HG03558 (cell line): ENCODE measurements around the gene SYCP2L.
"Not testable (repeated sequence)": the region's sequence is repeated elsewhere in the genome, so short reads cannot be mapped to it uniquely, and the experiment has no call there.

Experiments used
- ATAC-seq: cut with Tn5 transposase; IDR thresholded peaks from one replicate; pipeline ENCODE4 v1.9.1; 2021; ENCODE audit warnings: moderate number of reproducible peaks; ENCODE audit not compliant: unreplicated experiment; ENCODE audit errors: extremely low read depth

Gene SYCP2L

DNA sequence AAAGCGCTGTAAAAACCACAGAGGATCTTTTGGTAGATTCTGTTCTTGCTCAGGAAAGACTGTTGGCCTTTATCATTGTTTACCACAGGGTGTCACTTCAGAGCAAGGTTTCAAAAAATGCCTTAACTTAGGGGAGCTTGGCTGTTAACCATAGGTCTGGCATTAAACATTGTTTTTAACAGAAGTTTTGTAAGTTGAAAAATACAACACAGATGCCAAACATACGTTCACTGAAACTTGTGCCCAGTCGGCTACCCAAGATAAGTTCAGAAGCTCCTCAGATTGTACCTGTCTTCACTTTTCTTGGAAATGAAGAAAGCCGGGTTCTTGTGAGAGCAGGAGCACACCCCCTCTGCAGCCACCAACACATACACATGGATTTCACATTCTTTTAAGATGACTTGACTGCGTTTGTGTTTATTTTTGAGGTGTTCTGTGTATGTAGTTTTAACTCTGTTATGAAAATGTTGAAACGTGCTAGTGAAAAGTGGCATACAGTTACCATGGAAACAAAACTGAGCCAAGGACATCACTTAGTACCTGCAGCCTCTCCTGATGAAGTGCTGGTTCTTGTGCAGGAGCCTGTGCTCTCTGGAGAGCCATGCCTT lies 64.9 kb downstream of the SYCP2L start:
- no peak for ATAC-seq

DNA sequence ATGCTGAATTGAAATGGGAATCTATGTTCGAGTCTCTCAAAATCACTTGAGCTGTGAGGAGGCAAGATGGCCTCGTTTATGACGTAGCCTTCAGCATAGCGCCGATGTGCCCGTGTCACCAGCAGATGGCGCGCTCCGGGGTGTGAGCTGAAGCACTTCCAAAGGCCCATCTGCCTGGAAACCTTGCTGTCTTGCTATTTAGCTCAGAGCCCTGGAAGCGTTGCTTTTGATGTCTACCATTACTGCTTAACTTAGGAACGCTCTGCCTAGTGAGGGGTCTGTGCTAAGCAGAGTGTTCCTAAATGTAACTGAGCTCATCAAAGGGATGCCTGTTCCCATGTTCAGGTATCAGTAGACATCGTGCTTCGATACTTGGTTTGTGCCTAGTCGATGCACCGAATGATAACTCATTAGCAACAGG lies 67.7 kb downstream of the SYCP2L start:
- ATAC-seq, result no peak

DNA sequence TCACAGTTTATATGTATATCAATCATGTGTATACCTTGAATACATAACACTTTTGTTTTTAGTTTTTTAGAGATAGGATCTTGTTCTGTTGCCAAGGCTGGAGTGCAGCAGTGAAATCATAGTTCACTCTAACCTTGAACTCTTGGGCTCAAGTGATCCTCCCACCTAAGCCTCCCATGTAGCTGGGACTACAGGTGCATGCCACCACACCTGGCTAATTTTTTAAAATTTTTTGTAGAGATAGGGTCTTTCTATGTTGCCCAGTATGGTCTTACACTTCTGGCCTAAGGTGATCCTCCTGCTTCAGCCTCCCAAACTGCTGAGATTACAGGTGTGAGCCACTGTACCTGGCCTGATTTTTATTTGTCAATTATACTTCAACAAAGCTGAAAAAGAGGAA lies 69.9 kb downstream of the SYCP2L start:
- ATAC-seq, result no peak

DNA sequence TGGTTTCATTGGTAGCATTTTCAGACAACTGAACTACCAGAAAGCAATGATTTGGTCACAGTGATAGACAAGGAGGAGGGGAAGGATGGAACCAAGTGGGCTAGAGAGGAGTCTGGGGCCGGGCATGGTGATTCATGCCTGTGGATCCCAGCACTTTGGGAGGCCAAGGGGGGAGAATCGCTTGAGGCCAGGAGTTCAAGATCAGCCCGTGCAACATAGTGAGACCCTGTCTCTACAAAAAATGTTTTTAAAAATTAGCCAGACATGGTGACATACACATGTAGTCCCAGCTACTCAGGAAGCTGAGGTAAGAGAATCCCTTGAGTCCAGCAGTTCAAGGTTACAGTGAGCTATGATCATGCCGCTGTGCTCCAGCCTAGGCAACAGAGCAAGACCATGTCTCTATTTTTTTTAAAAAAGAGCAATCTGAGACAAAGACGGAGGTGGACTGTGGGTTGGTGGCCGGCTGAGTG lies 70.6 kb downstream of the SYCP2L start:
- ATAC-seq, result no peak

DNA sequence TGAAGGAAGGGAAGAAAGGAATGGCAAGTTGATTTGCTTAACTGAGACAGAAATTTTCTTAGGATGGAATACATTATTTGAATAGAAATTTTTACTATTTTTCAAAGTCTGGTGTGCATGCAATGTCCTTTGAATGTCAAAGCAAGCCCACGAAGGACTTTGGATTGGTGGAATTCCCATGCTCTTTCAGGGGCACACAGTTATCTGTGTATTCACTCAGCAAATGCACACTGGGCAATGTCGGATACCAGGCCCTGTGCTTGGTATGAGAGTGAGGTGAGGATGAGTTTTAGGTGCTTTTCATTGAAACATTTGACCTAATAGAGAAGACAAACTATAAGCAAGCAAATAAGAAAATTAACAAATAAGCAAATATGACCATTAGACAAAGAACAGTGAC lies 73.3 kb downstream of the SYCP2L start:
- no peak for ATAC-seq

DNA sequence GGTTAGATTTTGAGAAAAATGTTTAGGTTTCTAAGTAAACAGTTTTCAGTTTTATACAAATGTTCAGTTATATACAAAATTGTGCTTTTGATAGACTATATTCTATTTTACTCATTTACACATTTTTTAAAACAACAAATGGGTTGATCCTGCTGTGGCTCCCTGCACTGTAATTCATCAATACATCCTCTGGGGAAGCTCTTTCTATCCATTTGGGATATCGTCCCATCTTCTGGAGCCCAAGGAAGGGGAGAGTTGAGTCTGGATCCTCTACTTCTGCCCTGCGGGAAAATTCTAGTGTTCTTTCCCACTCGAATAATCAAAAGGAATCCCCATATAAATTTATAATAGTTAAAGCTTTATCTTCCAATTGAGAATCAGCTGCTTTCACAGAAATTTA lies 75.0 kb downstream of the SYCP2L start:
- ATAC-seq, result no peak

DNA sequence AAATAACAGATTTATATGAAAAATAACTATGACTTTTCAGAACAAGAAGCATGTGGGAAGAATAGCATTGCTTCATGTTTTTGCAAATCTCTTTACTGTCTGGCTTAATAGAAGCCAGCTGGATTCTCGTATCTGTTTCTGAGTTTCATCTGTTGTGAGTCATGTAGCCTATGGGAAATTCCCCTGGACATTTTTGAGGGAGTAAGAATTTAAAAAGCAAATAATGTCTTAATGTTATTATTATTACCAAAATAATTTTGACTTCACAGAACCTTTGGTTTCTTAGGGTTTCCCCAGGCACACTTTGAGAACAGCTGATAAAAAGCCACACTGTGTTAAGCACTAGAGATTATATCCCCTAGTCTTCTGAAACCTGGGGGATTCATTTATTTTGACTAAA lies 75.8 kb downstream of the SYCP2L start:
- no peak for ATAC-seq

DNA sequence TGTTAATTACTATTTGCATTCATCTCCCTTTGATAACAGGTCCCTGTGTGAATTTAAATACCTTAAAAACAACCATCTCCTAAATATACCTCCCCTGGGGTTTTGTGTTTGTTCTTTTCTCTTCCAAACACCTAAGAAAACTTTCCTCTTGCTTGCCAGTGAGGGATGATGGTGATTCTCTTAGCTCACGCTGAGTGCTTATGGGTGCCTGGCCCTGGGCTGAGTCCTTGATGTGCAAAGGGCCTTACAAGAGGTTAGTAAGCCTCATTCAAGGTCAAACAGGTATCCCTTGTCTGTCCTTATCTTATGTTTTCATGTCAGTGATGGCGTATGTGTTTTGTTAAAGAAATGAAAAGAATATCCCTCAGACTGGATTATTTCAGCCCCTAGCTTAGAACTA lies 76.3 kb downstream of the SYCP2L start:
- no peak for ATAC-seq

DNA sequence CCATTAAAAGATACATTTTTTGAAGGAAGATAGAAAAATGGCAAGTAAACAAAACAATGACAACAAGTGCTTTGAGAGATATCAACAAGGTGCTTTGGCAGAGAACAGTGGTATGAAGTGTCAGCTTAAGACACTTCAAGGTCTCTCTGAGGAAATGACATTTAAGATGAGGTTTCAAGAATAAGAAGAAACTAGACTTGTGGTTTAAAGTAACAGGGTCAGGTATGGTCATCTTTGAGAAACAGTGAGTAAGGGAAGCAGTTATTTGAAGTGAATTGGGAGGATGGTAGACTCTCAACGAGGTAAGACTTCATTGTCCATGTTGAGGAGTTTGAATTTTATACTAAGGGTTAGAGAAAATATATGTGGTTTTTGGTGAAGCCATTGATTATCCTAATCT lies 77.8 kb downstream of the SYCP2L start:
- ATAC-seq, result peak; percentile 59

DNA sequence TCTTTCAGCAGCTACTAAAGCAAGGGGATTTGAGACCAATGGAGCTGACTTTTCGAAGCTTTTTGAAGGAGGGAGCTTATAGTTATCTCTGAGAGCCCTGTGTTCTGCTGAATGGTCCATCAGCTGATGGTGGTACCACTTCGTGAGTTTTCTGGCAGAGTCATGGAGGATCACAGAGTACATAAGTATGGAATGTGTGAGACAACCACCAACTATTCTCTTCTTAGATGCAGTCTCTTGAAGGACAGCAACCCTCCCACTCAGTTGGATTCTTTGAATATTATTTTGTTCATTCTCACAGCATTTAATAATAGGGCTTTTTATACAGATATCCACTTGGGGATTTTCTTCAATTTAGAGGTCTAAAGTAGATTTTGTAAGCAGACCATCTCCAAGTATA lies 81.9 kb downstream of the SYCP2L start:
- ATAC-seq, result no peak

DNA sequence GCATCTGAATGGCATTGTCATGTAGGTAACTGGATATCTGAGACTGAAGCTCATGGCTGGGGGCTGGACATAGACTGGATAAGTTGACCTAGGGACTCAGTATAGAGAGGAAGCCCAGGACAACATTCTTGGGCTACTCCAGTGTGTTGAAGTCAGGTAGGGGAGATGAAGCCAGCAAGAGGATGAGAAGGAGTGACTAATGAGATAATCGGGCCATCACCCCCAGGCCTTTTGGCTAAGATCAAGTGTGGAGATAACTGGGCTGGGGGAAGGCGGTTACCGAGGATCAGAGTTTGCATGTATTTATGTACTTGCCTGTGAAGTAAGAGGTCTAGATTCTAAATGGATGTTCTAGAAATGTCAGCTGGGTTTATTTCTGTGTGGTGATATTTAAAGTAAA lies 83.9 kb downstream of the SYCP2L start:
- ATAC-seq, result no peak

DNA sequence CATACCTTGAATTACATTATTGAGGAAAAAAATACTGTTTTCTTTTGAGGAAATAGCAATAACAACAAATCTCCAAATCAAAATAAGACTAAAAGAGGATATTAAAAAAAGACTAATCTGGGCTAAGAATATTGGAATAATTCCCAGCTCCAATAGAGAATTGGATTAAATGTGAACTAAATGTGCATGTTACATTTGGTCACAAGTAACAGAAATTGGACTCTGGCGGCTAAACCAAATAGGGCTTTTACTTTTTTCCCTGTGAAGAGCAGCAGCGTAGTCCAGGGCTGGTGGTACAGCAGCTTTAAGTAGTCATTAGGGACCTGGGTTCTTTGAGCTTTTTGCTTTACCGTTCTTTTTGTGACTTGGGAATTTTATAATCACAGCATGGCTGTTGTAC lies 85.3 kb downstream of the SYCP2L start:
- ATAC-seq, result no peak

DNA sequence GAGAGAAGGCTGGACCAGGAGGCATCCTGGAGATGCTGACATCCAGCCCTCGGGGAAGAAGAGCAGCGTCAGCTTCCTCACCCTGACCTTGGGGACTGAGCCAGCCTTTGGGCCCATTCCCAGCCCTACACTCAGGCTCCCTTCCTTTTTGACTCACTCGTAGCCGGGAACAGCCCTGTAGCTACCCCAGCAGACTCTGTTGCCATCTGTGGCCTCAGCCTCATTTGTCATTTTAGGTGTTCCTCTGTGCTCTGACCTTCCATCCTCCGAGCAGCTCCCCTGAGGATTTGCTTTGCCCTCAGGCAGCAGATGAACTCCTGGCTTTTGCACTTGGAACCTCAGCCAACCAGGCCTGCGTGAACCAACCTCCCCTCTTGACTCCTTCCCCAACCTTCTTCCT lies 89.7 kb downstream of the SYCP2L start:
- ATAC-seq, result no peak

DNA sequence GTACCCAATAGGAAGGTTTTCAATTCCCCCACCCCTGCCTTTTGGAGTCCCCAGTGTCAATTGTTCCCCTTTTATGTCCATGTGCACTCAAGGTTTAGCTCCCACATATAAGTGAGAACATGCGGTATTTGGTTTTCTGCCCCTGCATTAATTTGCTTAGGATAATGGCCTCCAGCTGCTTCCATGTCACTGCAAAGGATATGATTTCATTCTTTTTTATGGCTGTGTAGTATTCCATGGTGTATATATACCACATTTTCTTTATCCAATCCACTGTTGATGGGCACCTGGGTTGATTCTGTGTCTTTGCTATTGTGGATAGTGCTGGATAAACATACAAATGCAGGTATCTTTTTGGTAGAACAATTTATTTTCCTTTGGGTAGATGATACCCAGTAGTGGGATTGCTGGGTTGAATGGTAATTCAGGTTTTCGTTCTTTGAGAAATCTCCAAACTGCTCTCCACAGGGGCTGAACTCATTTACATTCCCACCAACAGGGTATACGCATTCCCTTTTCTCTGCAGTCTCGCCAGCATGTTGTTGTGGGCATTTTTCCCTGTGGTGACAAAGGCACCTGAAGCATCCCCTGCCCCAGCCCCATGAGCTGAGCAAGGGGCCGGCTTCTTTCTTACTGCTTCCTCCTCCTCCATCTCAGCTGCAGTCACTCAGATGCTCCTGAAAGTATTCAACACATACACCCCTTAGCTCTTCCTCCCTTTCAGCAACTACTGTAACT lies 90.5 kb downstream of the SYCP2L start:
- ATAC-seq, result no peak

DNA sequence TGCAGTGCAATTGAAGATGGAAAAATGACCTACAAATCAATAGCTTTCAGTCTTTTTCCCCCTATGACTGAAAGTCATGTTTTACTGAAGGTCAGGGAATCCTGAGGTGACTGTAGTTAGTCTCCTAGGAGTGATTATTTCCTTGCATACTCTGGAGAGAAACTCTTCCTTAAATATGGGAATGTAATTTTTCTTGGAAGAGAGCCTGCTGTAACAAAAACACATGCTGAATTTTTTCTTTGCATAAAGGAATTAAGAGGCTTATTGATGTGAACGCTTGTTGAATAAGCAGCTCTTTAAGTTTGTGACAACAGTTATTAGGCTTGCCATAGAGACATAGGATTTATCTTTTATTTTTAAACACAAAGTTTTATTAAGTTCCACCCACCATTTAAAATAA lies 92.8 kb downstream of the SYCP2L start:
- no peak for ATAC-seq

DNA sequence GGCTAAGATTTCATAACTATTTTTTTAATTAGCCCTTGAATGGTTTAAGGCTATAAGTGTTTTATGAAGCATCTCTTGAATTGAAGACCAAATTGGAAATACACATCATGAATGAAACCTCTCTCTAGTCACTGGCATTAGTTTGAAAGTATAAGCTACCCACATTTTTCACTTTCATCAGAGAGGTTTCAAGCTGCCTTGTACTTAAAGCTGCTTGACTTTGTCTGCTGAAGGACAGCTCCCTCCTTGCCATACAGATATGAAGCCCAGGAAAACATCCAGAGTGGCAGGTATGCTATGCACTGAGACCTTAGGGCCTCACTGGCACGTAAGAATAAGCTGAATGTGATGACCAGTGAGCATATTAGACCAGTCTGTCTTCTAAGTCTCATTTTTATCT lies 94.6 kb downstream of the SYCP2L start:
- ATAC-seq, result no peak

DNA sequence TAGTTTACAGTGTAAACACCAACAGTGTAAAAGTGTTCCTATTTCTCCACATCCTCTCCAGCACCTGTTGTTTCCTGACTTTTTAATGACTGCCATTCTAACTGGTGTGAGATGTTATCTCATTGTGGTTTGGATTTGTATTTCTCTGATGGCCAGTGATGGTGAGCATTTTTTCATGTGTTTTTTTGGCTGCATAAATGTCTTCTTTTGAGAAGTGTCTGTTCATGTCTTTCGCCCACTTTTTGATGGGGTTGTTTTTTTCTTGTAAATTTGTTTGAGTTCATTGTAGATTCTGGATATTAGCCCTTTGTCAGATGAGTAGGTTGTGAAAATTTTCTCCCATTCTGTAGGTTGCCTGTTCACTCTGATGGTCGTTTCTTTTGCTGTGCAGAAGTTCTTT lies 98.1 kb downstream of the SYCP2L start:
- not testable (repeated sequence) for ATAC-seq

DNA sequence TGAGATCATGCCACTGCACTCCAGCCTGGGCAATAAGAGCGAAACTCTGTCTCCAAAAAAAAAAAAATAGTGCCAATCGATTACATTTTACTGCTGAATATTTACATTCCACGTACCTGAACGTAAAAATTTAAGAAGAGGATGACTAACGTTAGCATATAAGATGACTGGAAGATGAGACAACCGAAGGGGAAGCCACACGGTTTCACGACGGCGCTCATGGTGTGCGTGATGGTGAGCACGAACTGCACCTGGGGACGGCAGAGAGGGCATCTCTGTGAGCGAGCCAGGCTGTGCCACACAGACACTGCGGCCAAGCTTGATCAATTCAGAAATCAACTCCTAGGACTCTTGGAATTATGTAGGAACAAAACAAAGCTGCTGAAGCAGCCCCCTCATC lies 102.7 kb downstream of the SYCP2L start:
- no peak for ATAC-seq

DNA sequence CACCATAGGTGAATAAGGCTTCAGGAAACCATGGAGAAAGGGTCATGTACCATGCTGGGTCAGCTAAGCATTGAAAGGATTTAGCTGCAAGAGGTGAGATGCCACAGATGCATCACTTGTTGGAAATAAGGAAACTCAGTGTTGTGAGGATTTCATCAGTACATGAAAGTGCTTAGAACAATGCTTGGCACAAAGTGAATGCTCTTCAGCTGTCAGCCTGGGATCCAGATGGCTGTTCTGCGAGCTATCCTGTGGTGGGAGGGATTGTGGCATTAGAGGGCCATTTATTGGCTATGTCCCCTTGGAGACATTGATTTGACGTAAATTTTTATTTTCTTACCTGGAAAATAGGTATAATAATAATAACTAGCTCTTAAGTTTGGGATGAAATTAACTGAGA lies 104.3 kb downstream of the SYCP2L start:
- no peak for ATAC-seq

DNA sequence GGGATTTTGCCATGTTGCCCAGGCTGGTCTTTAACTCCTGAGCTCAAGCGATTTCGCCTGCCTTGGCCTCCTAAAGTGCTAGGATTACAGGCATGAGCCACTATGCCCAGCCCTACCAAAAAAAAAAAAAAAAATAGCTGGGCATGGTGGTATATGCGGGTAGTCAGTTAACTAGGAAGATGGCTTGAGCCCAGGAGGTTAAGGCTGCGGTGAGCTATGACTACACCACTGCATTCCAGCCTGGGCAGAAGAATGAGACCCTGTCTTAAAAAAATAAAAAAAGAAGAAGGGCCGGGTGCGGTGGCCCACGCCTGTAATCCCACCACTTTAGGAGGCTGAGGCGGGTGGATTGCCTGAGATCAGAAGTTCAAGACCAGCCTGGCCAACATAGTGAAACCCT lies 107.0 kb downstream of the SYCP2L start:
- no peak for ATAC-seq

DNA sequence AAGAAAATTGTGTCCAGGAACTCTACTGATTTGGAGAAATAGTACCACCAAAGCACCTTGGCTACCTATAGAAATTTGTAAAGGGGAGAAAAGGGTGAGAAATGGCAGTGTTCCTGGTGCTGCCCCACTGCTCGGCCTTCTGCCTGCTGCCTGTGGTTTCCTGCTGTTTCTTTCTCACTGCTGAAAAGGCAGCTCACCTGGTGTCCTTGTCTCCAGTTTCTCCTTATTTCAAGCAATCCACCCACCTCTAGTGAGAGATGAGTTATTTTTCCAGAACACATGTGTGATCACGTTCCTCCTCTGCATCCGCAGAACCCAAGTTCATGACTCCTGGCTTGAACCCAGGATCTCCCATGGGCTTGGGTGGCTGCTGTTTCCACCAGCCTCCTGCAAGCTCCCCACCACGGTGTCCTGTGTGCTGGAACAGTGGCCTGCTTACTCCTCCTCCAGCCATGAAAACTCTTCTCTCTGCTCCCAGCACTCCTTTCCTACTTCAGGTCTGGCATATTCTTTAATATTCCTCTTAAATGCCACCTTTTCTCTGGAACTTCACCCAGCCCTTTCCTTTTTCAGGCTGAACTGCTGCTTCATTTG lies 108.4 kb downstream of the SYCP2L start:
- no peak for ATAC-seq

DNA sequence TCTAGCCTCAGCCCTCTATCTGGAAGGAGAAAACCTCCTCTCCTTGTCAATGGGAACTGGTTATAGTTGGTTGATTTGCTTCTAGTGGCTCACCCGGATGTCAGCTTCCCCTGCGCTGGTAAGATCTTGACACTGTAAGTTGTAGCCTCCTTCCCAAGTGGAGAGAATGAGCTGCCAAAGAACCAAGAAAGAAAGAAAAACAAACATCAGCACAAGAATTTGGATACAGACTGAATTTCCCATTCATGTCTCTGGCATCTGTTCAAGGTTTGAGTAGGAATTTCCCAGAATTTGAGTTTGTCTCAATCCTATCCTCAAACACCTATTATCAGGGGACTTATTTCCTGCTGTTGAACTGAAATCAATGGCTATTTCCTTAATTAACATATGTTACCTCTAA lies 113.1 kb downstream of the SYCP2L start:
- no peak for ATAC-seq
